Germinal center (tissue), 1 donor: ENCODE results near the gene TDG.
"Not testable (repeated sequence)": the region's sequence is repeated elsewhere in the genome, so short reads cannot be mapped to it uniquely, and the experiment has no call there.

Source experiments
- DNase-seq: peaks from one replicate; pipeline ENCODE4 v3.0.0; 2012; ENCODE audit warnings: mixed read lengths, low spot score

TDG gene

DNA sequence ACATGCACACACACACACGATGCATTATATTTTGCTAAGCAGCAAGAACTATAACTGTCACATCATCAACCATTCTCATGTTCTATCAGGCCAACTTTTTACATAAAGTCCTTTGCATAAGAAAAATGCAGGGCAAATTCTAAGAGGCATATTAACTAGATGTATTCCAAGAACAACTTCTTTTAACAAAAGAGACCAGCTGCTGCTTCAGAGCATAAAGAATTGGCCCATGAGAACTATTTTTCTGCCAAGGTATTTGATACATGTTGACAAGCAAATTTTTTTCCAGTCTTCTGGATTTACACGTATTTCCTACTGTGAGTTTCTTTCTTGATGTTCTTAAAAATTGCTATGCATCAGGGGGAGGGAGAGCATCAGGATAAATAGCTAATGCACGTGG is 57.1 kb downstream of the TDG start:
- no peak for DNase-seq

DNA sequence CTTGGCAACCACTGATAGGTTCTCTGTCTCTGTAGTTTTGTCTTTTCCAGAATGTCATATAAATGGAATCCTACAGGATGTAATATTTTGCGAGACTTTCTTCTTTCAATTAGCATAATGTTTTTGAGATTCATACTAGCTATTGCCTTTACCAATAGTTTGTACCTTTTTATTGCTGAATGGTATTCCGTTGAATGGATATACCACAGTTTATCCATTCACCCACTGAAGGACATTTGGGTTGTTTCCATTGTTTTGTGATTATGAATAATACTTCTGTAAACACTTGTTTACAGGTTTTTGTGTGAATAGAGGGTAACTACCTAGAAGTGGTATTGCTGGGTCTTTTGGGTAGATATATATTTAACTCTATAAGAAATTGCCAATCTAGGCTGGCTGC is 58.0 kb downstream of the TDG start:
- no peak for DNase-seq

DNA sequence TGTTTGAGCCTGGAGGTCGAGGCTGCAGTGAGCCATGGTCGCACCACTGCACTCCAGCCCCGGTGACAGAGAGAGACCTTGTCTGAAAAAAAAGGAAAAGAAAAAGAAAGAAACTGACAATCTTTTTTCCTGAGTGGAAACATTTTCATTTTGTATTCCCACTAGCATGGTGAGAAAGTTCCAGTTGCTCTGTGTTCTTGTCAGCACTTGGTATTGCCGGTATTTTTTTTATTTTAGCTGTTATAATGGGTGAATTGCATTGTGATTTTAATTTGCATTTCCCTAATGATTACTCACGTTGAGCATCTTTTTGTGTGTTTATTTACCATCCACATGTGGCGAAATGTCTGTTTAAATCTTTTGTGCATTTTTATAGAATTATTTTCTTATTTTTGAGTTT is 58.7 kb downstream of the TDG start:
- DNase-seq = no peak

DNA sequence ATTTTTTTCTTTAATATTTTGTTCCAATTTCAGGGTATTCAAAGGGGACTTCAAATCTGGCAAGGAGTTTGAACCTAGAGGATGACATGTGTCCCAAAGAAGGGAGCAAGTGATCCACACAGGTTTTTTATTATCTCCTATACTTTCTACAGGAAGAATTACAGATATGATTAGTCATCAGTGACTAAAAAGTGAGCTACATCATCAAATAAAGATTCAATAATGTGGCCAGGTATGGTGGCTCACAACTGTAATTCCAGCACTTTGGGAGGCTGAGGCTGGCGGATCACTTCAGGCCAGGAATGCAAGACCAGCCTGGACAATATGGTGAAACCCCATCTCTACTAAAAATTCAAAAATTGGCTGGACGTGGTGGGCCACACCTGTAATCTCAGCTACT is 60.1 kb downstream of the TDG start:
- no peak for DNase-seq

DNA sequence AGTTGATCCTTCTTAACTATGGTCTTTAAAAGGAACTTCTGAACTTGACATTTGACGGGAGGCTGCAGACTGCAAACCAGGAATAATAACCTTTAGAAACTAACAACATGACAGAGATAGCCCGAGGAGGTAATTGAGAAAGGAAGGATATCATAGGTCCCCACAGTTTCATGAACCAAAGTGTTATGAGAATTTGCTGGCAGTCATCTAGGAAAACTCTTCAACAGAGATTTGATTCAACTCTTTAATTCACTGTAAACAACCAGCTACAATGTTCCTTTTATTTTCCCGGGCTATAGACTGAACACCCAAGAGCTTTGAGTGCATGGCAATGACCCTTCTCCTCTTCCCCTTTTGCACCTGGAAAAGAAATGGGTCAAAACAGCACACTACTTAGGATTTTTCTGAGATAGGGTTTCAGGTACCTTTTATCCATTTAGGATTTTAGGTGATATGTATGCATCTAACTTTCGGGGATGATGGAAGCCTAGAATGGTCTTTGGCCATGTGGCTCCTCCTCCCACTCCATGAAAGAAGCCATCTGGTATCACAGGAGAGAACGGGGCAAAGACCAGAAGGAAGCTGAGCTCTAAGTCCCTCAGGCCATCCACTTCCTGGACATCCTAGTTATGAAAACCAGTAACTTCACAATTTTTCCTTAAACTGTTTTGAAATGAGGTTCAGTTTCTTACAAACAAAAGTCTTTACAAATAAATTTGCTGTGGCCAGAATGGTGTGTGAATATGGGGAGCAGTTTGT is 61.3 kb downstream of the TDG start:
- DNase-seq = no peak

DNA sequence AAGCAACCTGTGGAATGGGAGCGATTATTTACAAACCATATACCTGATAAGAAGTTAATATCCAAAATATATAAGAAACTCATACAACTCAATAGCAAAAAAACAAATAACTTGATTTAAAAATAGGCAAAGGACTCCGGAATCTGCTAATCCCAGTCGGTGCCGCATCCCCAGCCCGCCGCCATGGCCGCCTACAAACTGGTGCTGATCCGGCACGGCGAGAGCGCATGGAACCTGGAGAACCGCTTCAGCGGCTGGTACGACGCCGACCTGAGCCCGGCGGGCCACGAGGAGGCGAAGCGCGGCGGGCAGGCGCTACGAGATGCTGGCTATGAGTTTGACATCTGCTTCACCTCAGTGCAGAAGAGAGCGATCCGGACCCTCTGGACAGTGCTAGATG is 64.9 kb downstream of the TDG start:
- DNase-seq = not testable (repeated sequence)

DNA sequence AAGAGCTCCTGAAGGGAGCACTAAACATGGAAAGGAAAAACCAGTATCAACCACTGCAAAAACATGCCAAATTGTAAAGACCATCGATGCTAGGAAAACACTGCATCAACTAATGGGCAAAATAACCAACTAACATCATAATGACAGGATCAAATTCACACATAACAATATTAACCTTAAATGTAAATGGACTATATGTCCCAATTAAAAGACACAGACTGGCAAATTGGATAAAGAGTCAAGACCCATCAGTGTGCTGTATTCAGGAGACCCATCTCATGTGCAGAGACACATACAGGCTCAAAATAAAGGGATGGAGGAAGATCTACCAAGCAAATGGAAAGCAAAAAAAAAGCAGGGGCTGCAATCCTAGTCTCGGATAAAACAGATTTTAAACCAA is 70.5 kb downstream of the TDG start:
- not testable (repeated sequence) for DNase-seq
